Natural killer cell (primary cell): ENCODE measurements around the gene SNAP25. TPM values are rescaled to one million over a fixed set of nuclear protein-coding genes. Genes with fewer than 3 reads are reported as not detected.

ENCODE experiments used
- ATAC-seq, 3 donors: fragments of 150-1000 bp in 2 of 3; fragments of 200-7000 bp in 1 of 3; cut with Tn5 transposase; 1 replicate in 1 of 3; 2 replicates in 2 of 3; pipeline ENCODE4 v1.10.0; 2021; ENCODE audit warnings: mild to moderate bottlenecking in 2 of 3, moderate library complexity in 2 of 3
- DNase-seq, 2 donors: peaks; one replicate each; pipeline versions ENCODE4 v3.0.0 to v3.0.0-alpha.2; 2013 to 2021; ENCODE audit warnings: mixed read lengths in 1 of 2
- H3K27ac ChIP-seq: one replicate; pipeline ENCODE4 v1.5.1; 2013; ENCODE audit warnings: mild to moderate bottlenecking, low read length
- H3K27me3 ChIP-seq: one replicate; pipeline ENCODE4 v1.6.1; 2013; ENCODE audit warnings: low read length; ENCODE audit not compliant: control insufficient read depth, insufficient read depth
- H3K36me3 ChIP-seq: one replicate; pipeline ENCODE4 v1.6.1; 2013; ENCODE audit warnings: low read length; ENCODE audit not compliant: control insufficient read depth, insufficient read depth
- H3K4me1 ChIP-seq: one replicate; pipeline ENCODE4 v1.6.1; 2013; ENCODE audit warnings: low read length; ENCODE audit not compliant: control insufficient read depth, insufficient read depth
- H3K4me3 ChIP-seq: one replicate; pipeline ENCODE4 v1.5.1; 2013; ENCODE audit warnings: low read length
- H3K9me3 ChIP-seq: one replicate; pipeline ENCODE4 v1.6.1; 2013; ENCODE audit warnings: low read length; ENCODE audit not compliant: control insufficient read depth, insufficient read depth
- H3K27ac Mint-ChIP-seq, 2 donors: one replicate each; pipeline ENCODE4 v1.8.0; 2022; ENCODE audit warnings: mild to moderate bottlenecking in 2 of 2, mixed read lengths in 2 of 2, moderate library complexity in 1 of 2
- H3K27me3 Mint-ChIP-seq, 2 donors: one replicate each; pipeline ENCODE4 v1.8.0; 2022; ENCODE audit warnings: low read depth in 2 of 2, mixed read lengths in 2 of 2
- H3K36me3 Mint-ChIP-seq: one replicate; pipeline ENCODE4 v1.8.0; 2022; ENCODE audit warnings: mixed read lengths
- H3K4me1 Mint-ChIP-seq, 2 donors: one replicate each; pipeline ENCODE4 v1.8.0; 2022; ENCODE audit warnings: mixed read lengths in 2 of 2
- H3K4me3 Mint-ChIP-seq: one replicate; pipeline ENCODE4 v1.8.0; 2022; ENCODE audit warnings: mild to moderate bottlenecking, moderate library complexity, mixed read lengths
- H3K9me3 Mint-ChIP-seq, 2 donors: one replicate each; pipeline ENCODE4 v1.8.0; 2022; ENCODE audit warnings: mixed read lengths in 2 of 2
- WGBS: methylation state at CpG from one replicate; pipeline ENCODE4 v1.1.7; 2013; ENCODE audit warnings: missing lambda C conversion rate; ENCODE audit not compliant: insufficient coverage; 5-methylcytosine and 5-hydroxymethylcytosine counted together
- intact Hi-C: fragments of 100-400 bp; cut with micrococcal nuclease; formaldehyde crosslinking; loops from one replicate; pipeline ENCODE4 v1.14.2; 2022
- total RNA-seq, 4 donors: library from RNA; stranded (reverse); fragments of 120-200 nt in 1 of 4; gene quantifications; one replicate each; pipeline versions ENCODE4 v1.2.3 to v1.2.4, GENCODE V29; 2013 to 2022
- TF ChIP-seq, protein P1 (sequence below): fragments of 200-600 bp; IDR thresholded peaks from one replicate; pipeline ENCODE4 v1.8.0; 2022; ENCODE audit warnings: antibody characterized with exemption

The SNAP25 gene
- total RNA-seq, 3 donors from 2014 or later (not counting 1 experiment from before 2014, with no cell fraction given): not detected

DNA sequence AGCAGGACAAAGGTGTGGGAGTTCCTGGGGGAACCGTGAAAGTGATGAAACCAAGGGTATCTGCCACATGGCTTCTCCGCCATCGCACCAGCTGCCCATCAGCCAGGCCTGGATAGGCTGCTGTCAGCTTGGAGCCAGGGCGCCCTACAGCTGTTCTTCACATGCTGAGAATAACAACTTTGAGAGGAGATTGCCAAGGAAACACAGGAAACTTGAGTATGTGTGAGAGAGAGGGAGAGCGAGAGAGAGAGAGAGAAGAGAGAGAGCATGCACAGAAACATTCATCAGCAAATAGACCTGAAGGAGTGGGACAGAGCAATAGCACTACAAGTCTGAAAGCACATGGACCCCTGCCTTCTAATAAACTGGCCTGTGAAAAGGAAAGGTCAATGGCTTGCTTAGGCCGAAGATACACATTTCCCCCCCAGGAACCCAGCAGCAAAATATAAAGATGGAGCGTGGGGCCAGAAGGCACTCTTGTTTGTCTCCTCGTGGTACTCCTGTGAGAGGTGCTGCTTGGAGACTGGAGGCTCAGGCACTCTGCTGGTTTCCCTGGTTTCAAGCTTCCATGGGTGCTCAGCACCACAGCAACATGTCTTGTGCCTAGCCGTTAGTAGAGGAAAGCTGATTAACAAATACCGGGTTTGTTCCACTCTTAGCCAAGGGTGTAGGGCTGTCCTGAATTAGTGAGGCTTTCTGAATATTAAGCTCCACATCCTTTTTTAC, 53.0 kb downstream of the SNAP25 start:
- DNase-seq: no peak
- H3K36me3 ChIP-seq: no peaks in the 10 kb centered on the region
- H3K9me3 ChIP-seq: no peaks in the 10 kb centered on the region
- H3K9me3 Mint-ChIP-seq: no peaks in the 10 kb centered on the region
- H3K27ac ChIP-seq: no peak overlapping the region
- intact Hi-C loops: no loop called here
- H3K4me1 ChIP-seq: no peaks in the 10 kb centered on the region
- no peak overlapping the region for H3K4me3 ChIP-seq
- no peak for ATAC-seq
- WGBS: 92% methylated on average over 10 of the region's 10 CpGs
- H3K36me3 Mint-ChIP-seq: no peaks in the 10 kb centered on the region
- H3K4me3 Mint-ChIP-seq: no peak overlapping the region
- TF ChIP-seq, protein P1, sequence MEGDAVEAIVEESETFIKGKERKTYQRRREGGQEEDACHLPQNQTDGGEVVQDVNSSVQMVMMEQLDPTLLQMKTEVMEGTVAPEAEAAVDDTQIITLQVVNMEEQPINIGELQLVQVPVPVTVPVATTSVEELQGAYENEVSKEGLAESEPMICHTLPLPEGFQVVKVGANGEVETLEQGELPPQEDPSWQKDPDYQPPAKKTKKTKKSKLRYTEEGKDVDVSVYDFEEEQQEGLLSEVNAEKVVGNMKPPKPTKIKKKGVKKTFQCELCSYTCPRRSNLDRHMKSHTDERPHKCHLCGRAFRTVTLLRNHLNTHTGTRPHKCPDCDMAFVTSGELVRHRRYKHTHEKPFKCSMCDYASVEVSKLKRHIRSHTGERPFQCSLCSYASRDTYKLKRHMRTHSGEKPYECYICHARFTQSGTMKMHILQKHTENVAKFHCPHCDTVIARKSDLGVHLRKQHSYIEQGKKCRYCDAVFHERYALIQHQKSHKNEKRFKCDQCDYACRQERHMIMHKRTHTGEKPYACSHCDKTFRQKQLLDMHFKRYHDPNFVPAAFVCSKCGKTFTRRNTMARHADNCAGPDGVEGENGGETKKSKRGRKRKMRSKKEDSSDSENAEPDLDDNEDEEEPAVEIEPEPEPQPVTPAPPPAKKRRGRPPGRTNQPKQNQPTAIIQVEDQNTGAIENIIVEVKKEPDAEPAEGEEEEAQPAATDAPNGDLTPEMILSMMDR: no peak
- H3K27ac Mint-ChIP-seq: no peak overlapping the region
- H3K27me3 Mint-ChIP-seq: peaks cover 6 to 11% of the 10 kb centered on the region in 2 donors
- H3K4me1 Mint-ChIP-seq: no peaks in the 10 kb centered on the region
- no peaks in the 10 kb centered on the region for H3K27me3 ChIP-seq

DNA sequence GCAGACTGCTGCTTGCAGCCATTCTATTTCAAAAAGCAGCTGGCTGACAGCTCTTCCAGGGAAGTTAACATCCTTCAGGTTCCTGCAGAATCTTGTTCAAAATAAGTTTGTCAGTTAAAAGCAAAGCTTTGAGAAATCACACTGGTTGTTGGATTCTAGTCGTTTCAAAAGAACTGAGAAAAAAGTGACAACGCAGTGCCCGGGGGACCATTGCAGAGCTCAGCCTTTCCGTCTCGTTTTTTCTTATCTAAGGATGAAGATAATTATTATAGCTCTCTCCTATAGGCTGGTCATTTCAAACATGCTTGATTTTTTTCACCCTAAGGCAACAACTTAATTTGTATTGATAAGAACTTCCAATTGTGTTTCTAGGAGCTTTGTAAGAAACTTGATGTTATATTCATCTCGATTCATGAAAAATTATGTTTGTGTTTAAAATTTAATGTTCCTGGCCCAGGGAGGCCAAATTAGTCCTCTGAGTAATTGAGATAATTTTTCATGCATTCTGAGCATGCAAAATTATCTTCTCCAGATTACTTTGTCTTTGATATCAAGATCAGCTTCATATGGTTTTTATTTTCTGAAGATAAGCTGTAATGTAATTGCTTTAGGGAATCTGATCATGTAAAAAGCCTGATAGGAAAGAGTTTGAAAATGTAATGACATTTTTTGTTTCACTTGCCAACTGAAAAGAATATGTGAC, 58.4 kb downstream of the SNAP25 start:
- ATAC-seq: no peak
- 67% methylated on average over 4 of the region's 6 CpGs for WGBS
- Histone ChIP-seq H3K27me3 (no peaks in the 10 kb centered on the region), H3K36me3 (no peaks in the 10 kb centered on the region), H3K27ac (no peak overlapping the region), H3K9me3 (no peaks in the 10 kb centered on the region), H3K4me3 (no peak overlapping the region), H3K4me1 (no peaks in the 10 kb centered on the region)
- TF ChIP-seq, protein P1: no peak
- no peaks in the 10 kb centered on the region for H3K36me3 Mint-ChIP-seq
- no peak for DNase-seq
- H3K27ac Mint-ChIP-seq: no peak overlapping the region
- no peaks in the 10 kb centered on the region for H3K4me1 Mint-ChIP-seq
- intact Hi-C loops: no loop called here
- H3K4me3 Mint-ChIP-seq: no peak overlapping the region
- H3K9me3 Mint-ChIP-seq: no peaks in the 10 kb centered on the region
- peaks cover 13 to 28% of the 10 kb centered on the region in 2 donors for H3K27me3 Mint-ChIP-seq

DNA sequence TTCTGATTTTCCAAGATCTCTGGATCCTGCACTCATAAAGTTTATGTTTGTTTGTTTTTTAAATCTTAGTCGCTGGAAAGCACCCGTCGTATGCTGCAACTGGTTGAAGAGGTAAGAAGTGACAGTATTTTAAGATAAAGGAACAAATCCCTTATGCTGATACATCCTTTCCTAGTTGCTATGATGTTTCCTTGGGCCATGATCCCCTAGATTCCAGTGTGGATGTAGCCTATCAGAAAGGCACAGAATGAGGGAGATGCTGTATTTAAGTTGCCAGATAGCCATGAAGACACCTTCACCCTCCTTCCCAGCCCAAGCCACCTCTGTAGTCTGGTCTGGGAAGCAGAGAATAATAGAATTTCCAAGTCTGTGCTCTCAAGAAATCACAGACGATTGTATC, 59.0 kb downstream of the SNAP25 start:
- Mint-ChIP-seq H3K9me3 (no peaks in the 10 kb centered on the region), H3K27ac (no peak overlapping the region), H3K4me3 (no peak overlapping the region), H3K27me3 (peaks cover 15 to 34% of the 10 kb centered on the region in 2 donors), H3K36me3 (no peaks in the 10 kb centered on the region), H3K4me1 (no peaks in the 10 kb centered on the region)
- ATAC-seq: no peak
- no peak for DNase-seq
- H3K36me3 ChIP-seq: no peaks in the 10 kb centered on the region
- WGBS: 96% methylated on average over 3 of the region's 4 CpGs
- H3K9me3 ChIP-seq: no peaks in the 10 kb centered on the region
- H3K4me3 ChIP-seq: no peak overlapping the region
- TF ChIP-seq, protein P1: no peak
- no peak overlapping the region for H3K27ac ChIP-seq
- intact Hi-C loops: no loop called here
- no peaks in the 10 kb centered on the region for H3K4me1 ChIP-seq
- no peaks in the 10 kb centered on the region for H3K27me3 ChIP-seq
